NCI-H446 (cell line): Measurements from ENCODE around the gene RPAP3.
"Not testable (repeated sequence)": the region's sequence is repeated elsewhere in the genome, so short reads cannot be mapped to it uniquely, and the experiment has no call there.

Source experiments
- DNase-seq, 2 experiments: peaks; one replicate each; lab custom pipeline; 2025; lab: John Stamatoyannopoulos, UW

RPAP3 gene

DNA sequence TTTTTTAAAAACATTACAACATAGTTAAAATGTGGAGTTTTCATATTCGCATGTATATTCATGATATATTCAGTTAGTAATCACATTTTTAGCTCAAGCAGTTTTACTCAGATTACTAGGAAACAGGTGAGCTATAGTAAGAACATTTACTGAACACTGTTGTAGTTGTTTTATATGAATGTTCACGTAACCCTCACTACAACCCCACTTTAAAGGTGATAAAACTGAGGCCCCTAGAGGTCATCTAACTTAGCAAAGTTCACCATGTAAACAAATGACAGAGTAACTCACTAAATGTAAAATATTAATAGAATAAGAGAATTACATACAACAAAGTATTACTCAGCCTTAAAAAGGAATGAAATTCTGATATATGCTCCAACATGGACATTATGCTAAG is 26.0 kb downstream of the RPAP3 start:
- no peak for DNase-seq

- no peak for DNase-seq
These were observed 33.8 kb downstream of the RPAP3 start for GRCh38 chr12:47672068-47672467.

GRCh38 chr12:47667935-47668334 is 37.9 kb downstream of the RPAP3 start:
- not testable (repeated sequence) for DNase-seq

DNA sequence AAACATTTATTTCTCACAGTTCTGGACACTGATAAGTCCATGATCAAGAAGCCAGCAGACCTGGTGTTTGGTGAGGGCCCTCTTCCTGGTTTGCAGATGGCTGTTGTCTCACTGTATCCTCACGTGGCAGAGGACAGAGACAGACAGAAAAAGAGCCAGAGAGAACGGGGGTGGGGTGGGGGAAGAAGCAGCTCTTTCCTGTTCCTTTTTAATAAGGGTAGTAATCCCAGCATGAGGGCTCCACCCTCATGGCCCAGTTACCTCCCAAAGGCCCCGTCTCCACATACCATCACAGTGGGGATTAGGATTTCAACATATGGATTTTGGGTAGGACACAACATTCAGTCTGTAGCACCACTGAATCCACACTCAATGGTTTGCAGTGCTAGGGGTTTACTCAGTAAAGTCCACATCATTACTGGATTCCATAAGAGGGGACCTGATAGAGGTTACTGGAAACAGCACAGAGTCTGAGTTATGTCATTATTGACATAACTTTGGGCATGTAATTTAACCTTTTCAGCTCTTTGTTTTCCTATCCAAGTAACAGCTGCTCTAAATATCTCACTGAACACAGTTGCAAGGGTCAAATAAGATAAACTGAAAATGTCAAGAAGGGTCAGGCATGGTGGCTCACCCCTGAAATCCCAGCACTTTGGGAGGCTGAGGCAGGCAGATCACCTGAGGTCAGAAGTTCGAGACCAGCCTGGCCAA is 53.2 kb downstream of the RPAP3 start:
- no peak for DNase-seq

- DNase-seq: peak in 1 of 2 experiments; percentile 56
These were observed 54.2 kb downstream of the RPAP3 start for GRCh38 chr12:47651368-47652254.

DNA sequence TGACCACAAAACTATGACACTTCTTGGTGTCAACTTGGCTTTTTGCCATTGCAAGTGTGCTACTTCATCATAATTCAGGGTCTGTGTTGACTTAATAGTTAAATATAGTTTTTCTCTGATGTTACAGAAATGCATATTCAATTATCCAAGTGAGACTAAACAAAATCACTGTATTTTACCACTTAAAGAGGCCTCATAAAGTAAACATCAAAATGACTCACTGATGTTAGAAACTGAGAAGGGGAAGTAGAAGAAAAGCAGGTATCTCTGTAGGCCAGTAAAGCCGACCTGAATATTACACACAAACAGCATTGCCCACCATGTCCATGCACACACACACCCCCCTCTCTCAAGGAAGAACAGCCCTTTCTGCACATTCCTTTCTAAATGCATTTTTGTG is 55.4 kb downstream of the RPAP3 start:
- DNase-seq: no peak

- DNase-seq: no peak
These were observed 56.4 kb downstream of the RPAP3 start for GRCh38 chr12:47649381-47649780.

GRCh38 chr12:47648056-47648579 is 57.7 kb downstream of the RPAP3 start:
- DNase-seq: no peak

- DNase-seq: not testable (repeated sequence)
These were observed 63.5 kb downstream of the RPAP3 start for GRCh38 chr12:47642310-47642709.

- DNase-seq: no peak
These were observed 68.7 kb downstream of the RPAP3 start for GRCh38 chr12:47636908-47637780.

DNA sequence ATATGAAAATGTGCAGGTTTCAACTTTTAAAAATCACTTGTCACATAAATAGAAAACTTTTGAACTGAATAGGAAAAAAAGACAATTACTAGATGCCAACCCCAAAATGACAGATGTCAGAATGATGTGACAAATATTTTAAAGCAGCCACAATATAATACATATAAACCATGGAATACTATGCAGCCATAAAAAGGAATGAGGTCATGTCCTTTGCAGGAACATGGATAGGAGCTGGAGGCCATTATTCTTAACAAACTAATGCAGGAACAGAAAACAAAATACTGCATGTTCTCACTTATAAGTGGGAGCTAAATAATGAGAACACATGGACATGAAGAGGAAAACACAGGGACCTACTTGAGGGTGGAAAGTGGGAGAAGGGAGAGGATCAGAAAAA is 70.1 kb downstream of the RPAP3 start:
- not testable (repeated sequence) for DNase-seq

- DNase-seq: no peak
These were observed 71.7 kb downstream of the RPAP3 start for GRCh38 chr12:47634127-47634526.

DNA sequence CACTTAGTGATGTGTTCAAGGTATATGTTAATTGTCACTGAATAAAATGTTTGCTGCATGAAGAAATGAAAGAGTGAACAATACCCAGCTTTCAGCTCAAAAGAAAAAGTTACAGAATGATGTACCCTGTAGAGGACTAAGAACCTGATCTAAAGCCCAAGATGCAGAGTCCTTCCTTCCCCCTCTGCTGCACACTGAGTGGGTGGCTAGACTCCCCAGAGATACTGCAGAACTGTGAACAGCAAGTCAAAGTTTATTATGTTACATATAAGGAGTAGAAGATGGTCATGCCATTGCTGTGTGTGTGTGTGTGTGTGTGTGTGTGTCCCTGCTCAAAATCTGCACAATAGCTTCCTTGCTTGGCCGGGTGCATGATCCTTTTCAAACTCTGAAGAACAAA is 83.9 kb downstream of the RPAP3 start:
- no peak for DNase-seq

- no peak for DNase-seq
These were observed 88.4 kb downstream of the RPAP3 start for GRCh38 chr12:47617476-47617875.

- no peak for DNase-seq
These were observed 89.4 kb downstream of the RPAP3 start for GRCh38 chr12:47616440-47616839.

GRCh38 chr12:47615711-47616110 is 90.1 kb downstream of the RPAP3 start:
- no peak for DNase-seq

GRCh38 chr12:47614521-47614920 is 91.3 kb downstream of the RPAP3 start:
- DNase-seq: no peak

GRCh38 chr12:47612953-47613352 is 92.9 kb downstream of the RPAP3 start:
- no peak for DNase-seq

GRCh38 chr12:47611906-47612305 is 93.9 kb downstream of the RPAP3 start:
- no peak for DNase-seq
